GM12878 (cell line): ENCODE measurements around the gene FFAR3. TPM values are rescaled to one million over a fixed set of nuclear protein-coding genes. Genes with fewer than 3 reads are reported as not detected.

Experiments used
- ASH2L ChIP-seq: fragments of 300-600, 200-600 bp; sonication (generic); IDR thresholded peaks from 2 replicates; pipeline ENCODE4 v1.6.1; 2017; ENCODE audit warnings: low read depth, mild to moderate bottlenecking, borderline replicate concordance
- BCL11A ChIP-seq: IDR thresholded peaks from 2 replicates; pipeline ENCODE4 v1.6.1; 2011; ENCODE audit warnings: low read depth, low read length
- CBFB ChIP-seq: IDR thresholded peaks from 2 replicates; pipeline ENCODE4 v1.6.1; 2016; ENCODE audit warnings: antibody characterized with exemption, low read depth
- CEBPZ ChIP-seq: fragments of 150-350 bp; IDR thresholded peaks from 2 replicates; pipeline ENCODE4 v1.6.1; 2016; ENCODE audit warnings: low read depth, low read length
- EED ChIP-seq: sonication (generic); IDR thresholded peaks from 2 replicates; pipeline ENCODE4 v1.6.1; 2016; ENCODE audit warnings: antibody characterized with exemption, low read depth
- GATAD2B ChIP-seq: fragments of 450-650 bp; conservative IDR thresholded peaks from 2 replicates; pipeline ENCODE4 v1.6.1; 2017; ENCODE audit warnings: low read depth, mild to moderate bottlenecking, moderate library complexity
- HDGF ChIP-seq: fragments of 450-650 bp; IDR thresholded peaks from 2 replicates; pipeline ENCODE4 v1.6.1; 2016; ENCODE audit warnings: antibody characterized with exemption
- MTA2 ChIP-seq: fragments of 450-650 bp; IDR thresholded peaks from 2 replicates; pipeline ENCODE4 v1.6.1; 2016; ENCODE audit warnings: low read depth, mild to moderate bottlenecking, moderate library complexity
- NKRF ChIP-seq: fragments of 450-650 bp; conservative IDR thresholded peaks from 2 replicates; pipeline ENCODE4 v1.6.1; 2017; ENCODE audit warnings: mild to moderate bottlenecking, moderate library complexity
- PKNOX1 ChIP-seq: fragments of 450-650 bp; IDR thresholded peaks from 2 replicates; pipeline ENCODE4 v1.6.1; 2016; ENCODE audit warnings: mild to moderate bottlenecking
- RELA ChIP-seq: fragments of 450-650 bp; IDR thresholded peaks from 2 replicates; pipeline ENCODE4 v1.8.0; 2014; ENCODE audit warnings: borderline replicate concordance; ENCODE audit not compliant: partially characterized antibody
- SP1 ChIP-seq: IDR thresholded peaks from one replicate; pipeline ENCODE4 v1.6.1; 2011; ENCODE audit warnings: low read depth, low read length
- ZBED1 ChIP-seq: IDR thresholded peaks from 2 replicates; pipeline ENCODE4 v1.6.1; 2016; ENCODE audit warnings: borderline replicate concordance
- polyA plus RNA-seq, 11 experiments: library from polyadenylated mRNA; depleted of rRNA in 4 of 11; unstranded in 6 of 11; stranded (reverse) in 5 of 11; fragments of >200 nt; fragmentation: Nextera tagmentation in 4 of 11; fragmentation: Illumina TruSeq in 1 of 11; extraction: Ambion mirVana in 4 of 11; extraction: Trizol in 1 of 11; gene quantifications; 1 replicate in 1 of 11; 2 replicates in 10 of 11; pipeline versions ENCODE4 v1.2.1 to v1.2.3, GENCODE V29; 2011 to 2016; ENCODE audit warnings: inconsistent platforms in 2 of 11, missing spikeins in 2 of 11, low read depth in 1 of 11
- total RNA-seq, 4 experiments: library from RNA; depleted of rRNA in 3 of 4; stranded (reverse); fragments of >200 nt in 3 of 4; fragmentation: Illumina TruSeq in 1 of 4; extraction: Trizol in 1 of 4; gene quantifications; 2 replicates each; pipeline versions ENCODE4 v1.2.1 to v1.2.3, GENCODE V29; 2013 to 2021

Gene FFAR3
- total and polyA plus RNA-seq, 10 of the 15 experiments (the other 5 are each of a cell fraction or from before 2014, with no cell fraction given), result 0.15 to 0.18 TPM; not detected in 8

GRCh38 chr19:35346193-35347052, 11.8 kb upstream of the FFAR3 start (continued):
- TF ChIP-seq CEBPZ (no peak), NKRF (0 out of 2 replicates have a peak, but pooled peaks have one; percentile 42), HDGF (peak; percentile 93), BCL11A (peak; percentile 47; the same call in 1 of the 2 replicates), GATAD2B (peak; percentile 89), RELA (peak; percentile 99), PKNOX1 (0 out of 2 replicates have a peak, but pooled peaks have one; percentile 16), ZBED1 (peak; percentile 77; the same call in 1 of the 2 replicates), SP1 (peak; percentile 78), MTA2 (peak; percentile 70), ASH2L (no peak), EED (peak; percentile 88), CBFB (peak; percentile 20; the same call in 1 of the 2 replicates)
